Peyer's patch (tissue), 4 donors: Measurements from ENCODE around the gene PKN1. TPM values are rescaled to one million over a fixed set of nuclear protein-coding genes. Genes with fewer than 3 reads are reported as not detected.
"Not testable (repeated sequence)": the region's sequence is repeated elsewhere in the genome, so short reads cannot be mapped to it uniquely, and the experiment has no call there.

ENCODE experiments used
- DNase-seq, 3 donors: peaks; one replicate each; pipeline ENCODE4 v3.0.0-alpha.2; 2017 to 2019
- H3K27ac ChIP-seq, 4 donors: fragments of 200-600 bp; sonication (generic); one replicate each; pipeline ENCODE4 v1.5.1; 2016 to 2019
- H3K27me3 ChIP-seq, 2 donors: fragments of 200-600 bp; sonication (generic); one replicate each; pipeline ENCODE4 v1.5.1; 2019
- H3K36me3 ChIP-seq, 3 donors: fragments of 200-600 bp; sonication (generic); one replicate each; pipeline ENCODE4 v1.5.1; 2016 to 2019
- H3K4me1 ChIP-seq, 4 donors: fragments of 200-600 bp; sonication (generic); one replicate each; pipeline ENCODE4 v1.5.1; 2016 to 2019
- H3K4me3 ChIP-seq, 4 donors: fragments of 200-600 bp; sonication (generic); 1 replicate in 3 of 4; 2 replicates in 1 of 4; pipeline ENCODE4 v1.5.1; 2016 to 2019; ENCODE audit warnings: mild to moderate bottlenecking in 1 of 4
- H3K9me3 ChIP-seq, 4 donors: fragments of 200-600 bp; sonication (generic); one replicate each; pipeline ENCODE4 v1.5.1; 2016 to 2019; ENCODE audit warnings: mild to moderate bottlenecking in 1 of 4
- CTCF ChIP-seq, 6 experiments: fragments of 450-650 bp in 4 of 6; fragments of 200-600 bp in 2 of 6; sonication (generic) in 1 of 6; IDR thresholded peaks; one replicate each; pipeline ENCODE4 v1.5.1; 2017 to 2019; ENCODE audit warnings: antibody characterized with exemption in 6 of 6, mild to moderate bottlenecking in 3 of 6, moderate library complexity in 1 of 6
- POLR2A ChIP-seq, 2 donors: fragments of 450-650 bp; IDR thresholded peaks; one replicate each; pipeline ENCODE4 v1.5.1; 2017; ENCODE audit warnings: antibody characterized with exemption in 2 of 2, mild to moderate bottlenecking in 2 of 2, moderate library complexity in 2 of 2
- total RNA-seq, 4 donors: library from RNA; depleted of rRNA; stranded (reverse); fragments of >200 nt; gene quantifications; one replicate each; pipeline ENCODE4 v1.1.0, GENCODE V29; 2016

Gene PKN1
- total RNA-seq, 4 donors from 2014 or later, result 13.1 to 140 (median 28.2) TPM

- H3K27ac ChIP-seq, result no peak overlapping the region
- no peak for DNase-seq
- H3K27me3 ChIP-seq, result no peaks in the 10 kb centered on the region
- TF ChIP-seq POLR2A (IDR thresholded peaks at IDR 0.05), result no peak
- no peak for TF ChIP-seq CTCF (IDR thresholded peaks at IDR 0.05)
- no peaks in the 10 kb centered on the region for H3K4me1 ChIP-seq
- peaks cover 0 to 38% (median 0%) of the 10 kb centered on the region in 3 donors for H3K36me3 ChIP-seq
- H3K9me3 ChIP-seq, result no peaks in the 10 kb centered on the region
- no peak overlapping the region for H3K4me3 ChIP-seq
Observed at GRCh38 chr19:14459703-14460102, 26.6 kb downstream of the PKN1 start.

- Histone ChIP-seq H3K27me3 (no peaks in the 10 kb centered on the region), H3K36me3 (peaks cover 0 to 34% (median 0%) of the 10 kb centered on the region in 3 donors), H3K4me1 (no peaks in the 10 kb centered on the region)
Observed at GRCh38 chr19:14460935-14461334, 27.8 kb downstream of the PKN1 start.

GRCh38 chr19:14462401-14462800 lies 29.3 kb downstream of the PKN1 start:
- H3K4me3 ChIP-seq, H3K4me1 ChIP-seq, DNase-seq, H3K27me3 ChIP-seq, H3K27ac ChIP-seq, H3K9me3 ChIP-seq: not testable (repeated sequence)
- peaks cover 0 to 40% (median 0%) of the 10 kb centered on the region in 3 donors for H3K36me3 ChIP-seq

More at GRCh38 chr19:14460935-14461334, 27.8 kb downstream of the PKN1 start:
- no peak for TF ChIP-seq POLR2A (IDR thresholded peaks at IDR 0.05)
- TF ChIP-seq CTCF (IDR thresholded peaks at IDR 0.05), result no peak
- DNase-seq, result no peak
- Histone ChIP-seq H3K9me3 (no peaks in the 10 kb centered on the region), H3K4me3 (no peak overlapping the region), H3K27ac (no peak overlapping the region)

GRCh38 chr19:14463747-14464146 lies 30.6 kb downstream of the PKN1 start:
- H3K36me3 ChIP-seq, result peaks cover 0 to 51% (median 0%) of the 10 kb centered on the region in 3 donors

GRCh38 chr19:14467391-14467790 lies 34.3 kb downstream of the PKN1 start:
- no peak for TF ChIP-seq CTCF (IDR thresholded peaks at IDR 0.05)
- no peak for TF ChIP-seq POLR2A (IDR thresholded peaks at IDR 0.05)
- Histone ChIP-seq H3K36me3 (peaks cover 0 to 61% (median 0%) of the 10 kb centered on the region in 3 donors), H3K27me3 (no peaks in the 10 kb centered on the region), H3K4me3 (no peak overlapping the region), H3K9me3 (no peaks in the 10 kb centered on the region), H3K27ac (no peak overlapping the region), H3K4me1 (peaks cover 0 to 6% (median 4%) of the 10 kb centered on the region in 4 donors)
- no peak for DNase-seq

More at GRCh38 chr19:14463747-14464146, 30.6 kb downstream of the PKN1 start:
- Histone ChIP-seq H3K27ac (no peak overlapping the region), H3K4me1 (no peaks in the 10 kb centered on the region), H3K4me3 (no peak overlapping the region), H3K27me3 (no peaks in the 10 kb centered on the region), H3K9me3 (no peaks in the 10 kb centered on the region)
- TF ChIP-seq POLR2A (IDR thresholded peaks at IDR 0.05) (no peak), CTCF (IDR thresholded peaks at IDR 0.05) (no peak)
- DNase-seq, result no peak

- H3K4me3 ChIP-seq, result no peak overlapping the region
- H3K27ac ChIP-seq, result no peak overlapping the region
- no peak for DNase-seq
- H3K4me1 ChIP-seq, result peaks cover 0 to 11% (median 7%) of the 10 kb centered on the region in 4 donors
- H3K27me3 ChIP-seq, result no peaks in the 10 kb centered on the region
- no peak for TF ChIP-seq POLR2A (IDR thresholded peaks at IDR 0.05)
- no peak for TF ChIP-seq CTCF (IDR thresholded peaks at IDR 0.05)
- H3K9me3 ChIP-seq, result no peaks in the 10 kb centered on the region
- peaks cover 0 to 59% (median 0%) of the 10 kb centered on the region in 3 donors for H3K36me3 ChIP-seq
Observed at GRCh38 chr19:14467816-14468215, 34.7 kb downstream of the PKN1 start.
